ENCODE data around the gene KCNQ1. TPM values are rescaled to one million over a fixed set of nuclear protein-coding genes. Genes with fewer than 3 reads are reported as not detected.

Gene KCNQ1
- total and polyA plus RNA-seq, 2 experiments from 2014 or later: 0.45 to 0.87 TPM

- H3K27me3 Mint-ChIP-seq (ENCODE audit: insufficient read depth, low read depth, poor library complexity): peaks cover 70% of the 10 kb centered on the region
- no peak for DNase-seq (ENCODE audit: low spot score)
- H3K4me3 Mint-ChIP-seq: no peak overlapping the region
These were observed 105.2 kb downstream of the KCNQ1 start for GRCh38 chr11:2549876-2550605.

More at GRCh38 chr11:2549876-2550605, 105.2 kb downstream of the KCNQ1 start:
- no peak overlapping the region for H3K4me3 ChIP-seq
- H3K27ac ChIP-seq (ENCODE audit: low read depth): no peak overlapping the region
- Mint-ChIP-seq H3K27ac (no peak overlapping the region), H3K9me3 (no peaks in the 10 kb centered on the region; the same call in 2 of the 3 replicates), H3K36me3 (ENCODE audit: low read depth) (no peaks in the 10 kb centered on the region), H3K4me1 (peaks cover 5% of the 10 kb centered on the region; the same call in 2 of the 3 replicates)
- no peaks in the 10 kb centered on the region for H4K20me1 ChIP-seq (replicated peaks; ENCODE audit: insufficient read depth)
- H3K9me2 ChIP-seq (ENCODE audit: insufficient read depth): no peaks in the 10 kb centered on the region
- no peaks in the 10 kb centered on the region for H3K36me3 ChIP-seq (ENCODE audit: insufficient read depth)
- no peaks in the 10 kb centered on the region for H3K4me1 ChIP-seq (ENCODE audit: insufficient read depth)
- H3F3A ChIP-seq (replicated peaks; ENCODE audit: low read depth): no peaks in the 10 kb centered on the region
- no peak overlapping the region for H3K4me2 ChIP-seq
- TF ChIP-seq STAT1 (IDR thresholded peaks at IDR 0.05; ENCODE audit: unreplicated experiment) (no peak), EZH2phosphoT487 (IDR thresholded peaks at IDR 0.05; ENCODE audit: unreplicated experiment) (no peak), CREB1 (CRISPR knock-in tag; IDR thresholded peaks at IDR 0.05; ENCODE audit: low read depth) (no peak), JUNB (IDR thresholded peaks at IDR 0.05; ENCODE audit: unreplicated experiment) (no peak), NANOG (IDR thresholded peaks at IDR 0.05; ENCODE audit: borderline replicate concordance) (no peak), REST (IDR thresholded peaks at IDR 0.05; ENCODE audit: unreplicated experiment) (no peak), ZNF331 (CRISPR knock-in tag; IDR thresholded peaks at IDR 0.05; ENCODE audit: low read depth) (no peak), POLR2AphosphoS5 (IDR thresholded peaks at IDR 0.05; ENCODE audit: low read depth) (no peak), ZNF114 (CRISPR knock-in tag; IDR thresholded peaks at IDR 0.05) (no peak), EZH2 (IDR thresholded peaks at IDR 0.05; ENCODE audit: low read depth, unreplicated experiment) (no peak)
- TF ChIP-seq, protein P1, sequence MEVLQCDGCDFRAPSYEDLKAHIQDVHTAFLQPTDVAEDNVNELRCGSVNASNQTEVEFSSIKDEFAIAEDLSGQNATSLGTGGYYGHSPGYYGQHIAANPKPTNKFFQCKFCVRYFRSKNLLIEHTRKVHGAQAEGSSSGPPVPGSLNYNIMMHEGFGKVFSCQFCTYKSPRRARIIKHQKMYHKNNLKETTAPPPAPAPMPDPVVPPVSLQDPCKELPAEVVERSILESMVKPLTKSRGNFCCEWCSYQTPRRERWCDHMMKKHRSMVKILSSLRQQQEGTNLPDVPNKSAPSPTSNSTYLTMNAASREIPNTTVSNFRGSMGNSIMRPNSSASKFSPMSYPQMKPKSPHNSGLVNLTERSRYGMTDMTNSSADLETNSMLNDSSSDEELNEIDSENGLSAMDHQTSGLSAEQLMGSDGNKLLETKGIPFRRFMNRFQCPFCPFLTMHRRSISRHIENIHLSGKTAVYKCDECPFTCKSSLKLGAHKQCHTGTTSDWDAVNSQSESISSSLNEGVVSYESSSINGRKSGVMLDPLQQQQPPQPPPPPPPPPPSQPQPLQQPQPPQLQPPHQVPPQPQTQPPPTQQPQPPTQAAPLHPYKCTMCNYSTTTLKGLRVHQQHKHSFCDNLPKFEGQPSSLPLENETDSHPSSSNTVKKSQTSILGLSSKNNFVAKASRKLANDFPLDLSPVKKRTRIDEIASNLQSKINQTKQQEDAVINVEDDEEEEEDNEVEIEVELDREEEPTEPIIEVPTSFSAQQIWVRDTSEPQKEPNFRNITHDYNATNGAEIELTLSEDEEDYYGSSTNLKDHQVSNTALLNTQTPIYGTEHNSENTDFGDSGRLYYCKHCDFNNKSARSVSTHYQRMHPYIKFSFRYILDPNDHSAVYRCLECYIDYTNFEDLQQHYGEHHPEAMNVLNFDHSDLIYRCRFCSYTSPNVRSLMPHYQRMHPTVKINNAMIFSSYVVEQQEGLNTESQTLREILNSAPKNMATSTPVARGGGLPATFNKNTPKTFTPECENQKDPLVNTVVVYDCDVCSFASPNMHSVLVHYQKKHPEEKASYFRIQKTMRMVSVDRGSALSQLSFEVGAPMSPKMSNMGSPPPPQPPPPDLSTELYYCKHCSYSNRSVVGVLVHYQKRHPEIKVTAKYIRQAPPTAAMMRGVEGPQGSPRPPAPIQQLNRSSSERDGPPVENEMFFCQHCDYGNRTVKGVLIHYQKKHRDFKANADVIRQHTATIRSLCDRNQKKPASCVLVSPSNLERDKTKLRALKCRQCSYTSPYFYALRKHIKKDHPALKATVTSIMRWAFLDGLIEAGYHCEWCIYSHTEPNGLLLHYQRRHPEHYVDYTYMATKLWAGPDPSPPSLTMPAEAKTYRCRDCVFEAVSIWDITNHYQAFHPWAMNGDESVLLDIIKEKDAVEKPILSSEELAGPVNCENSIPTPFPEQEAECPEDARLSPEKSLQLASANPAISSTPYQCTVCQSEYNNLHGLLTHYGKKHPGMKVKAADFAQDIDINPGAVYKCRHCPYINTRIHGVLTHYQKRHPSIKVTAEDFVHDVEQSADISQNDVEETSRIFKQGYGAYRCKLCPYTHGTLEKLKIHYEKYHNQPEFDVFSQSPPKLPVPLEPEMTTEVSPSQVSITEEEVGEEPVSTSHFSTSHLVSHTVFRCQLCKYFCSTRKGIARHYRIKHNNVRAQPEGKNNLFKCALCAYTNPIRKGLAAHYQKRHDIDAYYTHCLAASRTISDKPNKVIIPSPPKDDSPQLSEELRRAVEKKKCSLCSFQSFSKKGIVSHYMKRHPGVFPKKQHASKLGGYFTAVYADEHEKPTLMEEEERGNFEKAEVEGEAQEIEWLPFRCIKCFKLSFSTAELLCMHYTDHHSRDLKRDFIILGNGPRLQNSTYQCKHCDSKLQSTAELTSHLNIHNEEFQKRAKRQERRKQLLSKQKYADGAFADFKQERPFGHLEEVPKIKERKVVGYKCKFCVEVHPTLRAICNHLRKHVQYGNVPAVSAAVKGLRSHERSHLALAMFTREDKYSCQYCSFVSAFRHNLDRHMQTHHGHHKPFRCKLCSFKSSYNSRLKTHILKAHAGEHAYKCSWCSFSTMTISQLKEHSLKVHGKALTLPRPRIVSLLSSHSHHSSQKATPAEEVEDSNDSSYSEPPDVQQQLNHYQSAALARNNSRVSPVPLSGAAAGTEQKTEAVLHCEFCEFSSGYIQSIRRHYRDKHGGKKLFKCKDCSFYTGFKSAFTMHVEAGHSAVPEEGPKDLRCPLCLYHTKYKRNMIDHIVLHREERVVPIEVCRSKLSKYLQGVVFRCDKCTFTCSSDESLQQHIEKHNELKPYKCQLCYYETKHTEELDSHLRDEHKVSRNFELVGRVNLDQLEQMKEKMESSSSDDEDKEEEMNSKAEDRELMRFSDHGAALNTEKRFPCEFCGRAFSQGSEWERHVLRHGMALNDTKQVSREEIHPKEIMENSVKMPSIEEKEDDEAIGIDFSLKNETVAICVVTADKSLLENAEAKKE (CRISPR knock-in tag; IDR thresholded peaks at IDR 0.05): no peak
- TF ChIP-seq, protein P2, sequence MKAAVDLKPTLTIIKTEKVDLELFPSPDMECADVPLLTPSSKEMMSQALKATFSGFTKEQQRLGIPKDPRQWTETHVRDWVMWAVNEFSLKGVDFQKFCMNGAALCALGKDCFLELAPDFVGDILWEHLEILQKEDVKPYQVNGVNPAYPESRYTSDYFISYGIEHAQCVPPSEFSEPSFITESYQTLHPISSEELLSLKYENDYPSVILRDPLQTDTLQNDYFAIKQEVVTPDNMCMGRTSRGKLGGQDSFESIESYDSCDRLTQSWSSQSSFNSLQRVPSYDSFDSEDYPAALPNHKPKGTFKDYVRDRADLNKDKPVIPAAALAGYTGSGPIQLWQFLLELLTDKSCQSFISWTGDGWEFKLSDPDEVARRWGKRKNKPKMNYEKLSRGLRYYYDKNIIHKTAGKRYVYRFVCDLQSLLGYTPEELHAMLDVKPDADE (IDR thresholded peaks at IDR 0.05): no peak
- TF ChIP-seq, protein P3, sequence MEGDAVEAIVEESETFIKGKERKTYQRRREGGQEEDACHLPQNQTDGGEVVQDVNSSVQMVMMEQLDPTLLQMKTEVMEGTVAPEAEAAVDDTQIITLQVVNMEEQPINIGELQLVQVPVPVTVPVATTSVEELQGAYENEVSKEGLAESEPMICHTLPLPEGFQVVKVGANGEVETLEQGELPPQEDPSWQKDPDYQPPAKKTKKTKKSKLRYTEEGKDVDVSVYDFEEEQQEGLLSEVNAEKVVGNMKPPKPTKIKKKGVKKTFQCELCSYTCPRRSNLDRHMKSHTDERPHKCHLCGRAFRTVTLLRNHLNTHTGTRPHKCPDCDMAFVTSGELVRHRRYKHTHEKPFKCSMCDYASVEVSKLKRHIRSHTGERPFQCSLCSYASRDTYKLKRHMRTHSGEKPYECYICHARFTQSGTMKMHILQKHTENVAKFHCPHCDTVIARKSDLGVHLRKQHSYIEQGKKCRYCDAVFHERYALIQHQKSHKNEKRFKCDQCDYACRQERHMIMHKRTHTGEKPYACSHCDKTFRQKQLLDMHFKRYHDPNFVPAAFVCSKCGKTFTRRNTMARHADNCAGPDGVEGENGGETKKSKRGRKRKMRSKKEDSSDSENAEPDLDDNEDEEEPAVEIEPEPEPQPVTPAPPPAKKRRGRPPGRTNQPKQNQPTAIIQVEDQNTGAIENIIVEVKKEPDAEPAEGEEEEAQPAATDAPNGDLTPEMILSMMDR (conservative IDR thresholded peaks at IDR 0.05; ENCODE audit: low read depth in 2 of 2): no peak
- ATAC-seq: no peak; the same call in 2 of the 3 replicates
- no peak overlapping the region for H2AFZ ChIP-seq
- peaks cover 90% of the 10 kb centered on the region for H3K27me3 ChIP-seq (ENCODE audit: insufficient read depth)
- H3K79me2 ChIP-seq (replicated peaks; ENCODE audit: insufficient read depth): no peaks in the 10 kb centered on the region

All from GM23338 (cell line).